Measurements from ENCODE around the gene VPS52. TPM values are rescaled to one million over a fixed set of nuclear protein-coding genes. Genes with fewer than 3 reads are reported as not detected.

Gene VPS52, protein sequence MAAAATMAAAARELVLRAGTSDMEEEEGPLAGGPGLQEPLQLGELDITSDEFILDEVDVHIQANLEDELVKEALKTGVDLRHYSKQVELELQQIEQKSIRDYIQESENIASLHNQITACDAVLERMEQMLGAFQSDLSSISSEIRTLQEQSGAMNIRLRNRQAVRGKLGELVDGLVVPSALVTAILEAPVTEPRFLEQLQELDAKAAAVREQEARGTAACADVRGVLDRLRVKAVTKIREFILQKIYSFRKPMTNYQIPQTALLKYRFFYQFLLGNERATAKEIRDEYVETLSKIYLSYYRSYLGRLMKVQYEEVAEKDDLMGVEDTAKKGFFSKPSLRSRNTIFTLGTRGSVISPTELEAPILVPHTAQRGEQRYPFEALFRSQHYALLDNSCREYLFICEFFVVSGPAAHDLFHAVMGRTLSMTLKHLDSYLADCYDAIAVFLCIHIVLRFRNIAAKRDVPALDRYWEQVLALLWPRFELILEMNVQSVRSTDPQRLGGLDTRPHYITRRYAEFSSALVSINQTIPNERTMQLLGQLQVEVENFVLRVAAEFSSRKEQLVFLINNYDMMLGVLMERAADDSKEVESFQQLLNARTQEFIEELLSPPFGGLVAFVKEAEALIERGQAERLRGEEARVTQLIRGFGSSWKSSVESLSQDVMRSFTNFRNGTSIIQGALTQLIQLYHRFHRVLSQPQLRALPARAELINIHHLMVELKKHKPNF
- 30.0 and 35.5 TPM in 2 replicates for total RNA-seq

DNA sequence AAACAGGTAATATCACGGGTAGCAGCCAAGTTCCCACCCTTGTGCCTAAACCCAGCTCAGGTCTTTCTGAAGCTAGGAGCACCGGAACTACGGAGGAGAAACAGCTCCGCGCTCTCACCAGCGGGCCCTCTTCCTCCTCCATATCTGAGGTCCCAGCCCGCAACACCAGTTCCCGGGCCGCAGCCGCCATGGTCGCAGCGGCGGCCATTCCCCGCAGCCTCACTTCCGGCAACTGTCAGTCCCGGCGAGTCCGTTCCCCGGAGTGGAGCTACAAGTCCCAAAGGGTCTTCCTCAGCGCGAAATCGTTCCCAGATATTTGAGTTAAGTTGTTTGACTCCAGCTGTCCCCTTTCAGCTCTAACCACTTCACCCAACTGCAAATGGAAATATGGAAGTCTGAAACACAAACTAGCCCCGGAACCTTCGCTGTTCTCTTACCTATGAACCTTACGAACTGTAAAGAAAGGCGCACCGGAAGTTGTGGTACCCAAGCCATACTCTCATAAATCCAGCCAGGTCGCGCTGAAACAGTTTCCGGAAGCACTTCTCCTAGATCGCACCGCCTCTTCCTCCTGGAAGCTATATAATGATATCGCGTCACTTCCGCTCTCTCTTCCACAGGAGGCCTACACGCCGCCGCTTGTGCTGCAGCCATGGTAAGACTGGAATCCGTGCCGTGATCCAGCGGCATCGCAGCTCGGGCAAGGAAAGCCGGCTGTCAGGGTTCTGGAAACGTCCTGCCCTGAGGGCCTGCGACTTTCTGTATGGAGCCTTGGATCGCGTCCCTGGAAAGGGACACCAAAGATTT is at the start of gene VPS52, which contains the start of gene RPS18:
TSS of gene VPS52 (minus strand) at position 409 of the 807 bp plus-strand sequence. CDS start at position 208, 201 bp downstream.
TSS of gene RPS18 (plus strand) at position 608 of the 807 bp plus-strand sequence. CDS start at position 653, 45 bp downstream.

GRCh38 chr6:33317669-33318425 is 46.2 kb upstream of the VPS52 start, which contains the start of gene ZBTB22:
ZBTB22 (minus strand) TSS chr6:33317744; CDS start chr6:33316916, 828 bp downstream.

GRCh38 chr6:33313709-33314514 is 42.2 kb upstream of the VPS52 start, which contains the start of gene TAPBP:
TAPBP (minus strand) TSS chr6:33314078; CDS start chr6:33314041, 37 bp downstream.

DNA sequence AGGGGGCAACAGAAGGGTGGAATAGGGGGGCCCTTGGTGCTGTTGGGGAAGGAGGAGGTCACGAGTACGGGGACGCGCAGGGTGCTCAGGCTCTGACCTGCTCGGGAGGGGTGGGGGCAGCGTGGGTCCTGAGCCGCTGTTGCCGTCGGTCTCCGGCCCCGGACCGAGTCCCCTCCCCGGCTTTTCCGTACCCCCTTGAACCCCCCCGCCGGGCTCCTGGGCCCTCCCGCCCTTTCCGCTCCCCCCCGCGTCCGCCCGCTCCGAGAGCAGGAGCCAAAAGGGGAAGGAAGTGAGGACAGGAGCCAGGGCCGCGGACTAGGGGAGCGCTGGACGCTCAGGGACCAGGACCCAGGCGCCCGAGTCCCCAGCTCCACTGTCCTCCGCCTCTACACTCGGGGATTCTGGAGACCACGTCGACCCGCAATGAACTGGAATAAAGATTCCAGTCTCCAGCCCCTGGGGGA is 27.1 kb upstream of the VPS52 start, which contains the start of gene RGL2:
TSS of gene RGL2 (minus strand) at position 170 of the 464 bp plus-strand sequence. CDS start 332 bp downstream, outside the sequence.

GRCh38 chr6:33288921-33289783 is 17.5 kb upstream of the VPS52 start, which contains the start of the genes PFDN6 and WDR46:
PFDN6 (plus strand) TSS chr6:33289601; CDS start chr6:33289857, 256 bp downstream.
WDR46 (minus strand) TSS chr6:33289239; CDS start chr6:33289170, 69 bp downstream.

DNA sequence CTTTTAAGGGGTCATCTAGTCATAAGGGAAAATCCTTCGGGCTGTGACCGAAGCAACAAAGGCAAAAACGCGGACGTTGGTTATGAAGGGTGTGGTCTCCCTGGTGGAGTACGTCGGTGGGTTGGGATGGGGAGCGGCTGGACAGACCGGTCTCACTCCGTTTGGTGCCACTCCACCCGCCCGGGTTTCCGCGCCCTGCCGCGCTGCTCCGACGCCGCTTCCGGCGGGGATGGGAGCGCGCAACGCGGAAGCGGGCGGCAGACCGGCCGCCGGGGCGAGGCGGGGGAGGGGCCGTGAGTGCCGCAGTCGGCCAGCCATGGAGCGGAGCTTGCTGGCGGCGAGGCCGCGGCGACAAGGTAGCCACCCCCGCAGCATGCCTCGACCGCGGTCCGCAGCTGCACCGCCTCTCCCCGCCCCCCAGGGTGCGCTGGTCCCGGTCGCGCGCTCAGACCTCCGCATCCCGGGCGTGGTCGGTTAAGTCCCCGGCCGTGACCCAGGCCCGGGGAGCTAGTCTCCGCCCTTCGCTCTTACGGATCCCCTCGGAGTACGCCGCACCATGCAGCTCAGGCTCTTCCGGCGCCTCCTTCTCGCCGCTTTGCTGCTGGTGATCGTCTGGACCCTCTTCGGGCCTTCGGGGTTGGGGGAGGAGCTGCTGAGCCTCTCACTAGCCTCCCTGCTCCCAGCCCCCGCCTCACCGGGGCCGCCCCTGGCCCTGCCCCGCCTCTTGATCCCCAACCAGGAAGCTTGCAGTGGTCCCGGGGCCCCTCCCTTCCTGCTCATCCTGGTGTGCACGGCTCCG is 5.4 kb upstream of the VPS52 start, which contains the start of gene B3GALT4:
TSS of gene B3GALT4 (plus strand) at position 260 of the 799 bp plus-strand sequence. CDS start at position 557, 297 bp downstream.

DNA sequence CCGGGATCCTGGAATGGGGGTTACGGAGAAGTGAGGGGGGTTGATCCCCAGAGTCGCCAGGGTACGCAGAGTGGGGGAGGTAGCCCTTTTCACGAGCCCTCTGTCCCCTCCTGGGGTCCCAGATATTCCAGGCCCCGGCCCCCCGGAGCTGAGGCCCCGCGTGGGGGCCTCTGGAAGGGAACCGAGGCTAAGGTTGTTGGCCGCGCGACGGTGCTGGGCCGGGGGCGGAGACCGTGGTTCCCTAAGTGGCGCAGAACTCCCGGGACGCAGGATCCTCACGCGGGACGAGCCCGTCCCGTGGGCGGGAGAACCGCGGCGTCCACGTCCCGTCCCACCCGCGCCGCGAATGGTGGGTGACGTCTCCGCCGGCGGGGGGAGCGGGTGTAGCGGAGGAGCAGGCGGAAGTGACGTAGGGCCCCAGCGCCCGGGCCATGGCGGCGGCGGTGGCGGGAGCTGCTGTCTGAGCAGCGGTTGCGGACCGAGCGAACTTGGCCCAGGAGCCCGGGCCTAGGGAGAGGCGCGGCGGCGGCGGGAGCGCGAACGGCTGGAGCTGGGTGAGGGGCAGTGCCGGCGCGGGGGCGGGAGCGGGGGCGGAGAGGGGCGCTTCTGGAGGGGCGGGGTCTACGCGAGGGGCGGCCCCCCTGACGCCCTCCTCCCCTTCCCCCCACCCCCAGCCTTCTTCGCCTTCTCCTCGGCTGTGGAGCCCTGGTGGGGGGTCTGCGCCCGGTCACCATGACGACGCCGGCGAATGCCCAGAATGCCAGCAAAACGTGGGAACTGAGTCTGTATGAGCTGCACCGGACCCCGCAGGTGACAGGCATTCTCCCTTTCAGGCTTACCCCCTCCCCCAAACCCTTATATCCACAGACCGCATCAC is 63.3 kb downstream of the VPS52 start, which contains the start of gene RING1:
TSS of gene RING1 (plus strand) at position 410 of the 877 bp plus-strand sequence. CDS start at position 733, 323 bp downstream.

DNA sequence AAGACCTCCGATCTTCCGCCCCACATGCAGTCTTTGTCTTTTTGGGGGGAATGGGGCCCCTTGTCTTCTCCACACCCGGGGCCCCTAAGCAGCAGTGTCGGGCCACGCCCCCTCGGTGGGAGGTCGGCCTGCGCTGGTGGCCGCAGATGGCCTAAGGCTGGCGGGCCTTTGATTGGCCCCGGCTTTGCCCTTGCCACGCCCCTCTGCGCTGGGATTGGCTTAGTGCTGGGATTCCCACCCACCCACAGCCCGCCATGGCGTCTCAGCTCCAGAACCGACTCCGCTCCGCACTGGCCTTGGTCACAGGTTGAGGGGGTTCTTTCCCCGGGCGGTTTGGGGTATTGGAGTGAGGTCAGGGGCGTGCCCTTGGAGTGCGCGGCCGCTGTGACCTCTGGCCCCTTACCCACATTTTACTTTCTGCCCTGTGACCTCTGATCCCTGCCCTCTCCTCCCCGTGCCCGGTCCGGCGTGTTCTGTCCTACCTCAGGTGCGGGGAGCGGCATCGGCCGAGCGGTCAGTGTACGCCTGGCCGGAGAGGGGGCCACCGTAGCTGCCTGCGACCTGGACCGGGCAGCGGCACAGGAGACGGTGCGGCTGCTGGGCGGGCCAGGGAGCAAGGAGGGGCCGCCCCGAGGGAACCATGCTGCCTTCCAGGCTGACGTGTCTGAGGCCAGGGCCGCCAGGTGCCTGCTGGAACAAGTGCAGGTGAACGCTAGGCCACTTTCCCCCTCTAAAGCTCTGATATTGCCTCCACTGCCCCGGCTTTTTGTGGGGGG is 67.1 kb downstream of the VPS52 start, which contains the start of gene HSD17B8:
TSS of gene HSD17B8 (plus strand) at position 241 of the 776 bp plus-strand sequence. CDS start at position 255, 14 bp downstream.

Other genes with a start within 250 kb of the VPS52 start
- 1.9 and 3.5 TPM in 2 replicates for gene HLA-DPA1, start 198.2 kb downstream of the VPS52 start, total RNA-seq
- 6.3 and 9.2 TPM in 2 replicates for gene HLA-DPB1, start 195.9 kb downstream of the VPS52 start, total RNA-seq
- 0.09 and 0.19 TPM in 2 replicates for gene COL11A2, start 79.4 kb downstream of the VPS52 start, total RNA-seq
- 18.3 and 20.6 TPM in 2 replicates for gene RXRB, start 71.2 kb downstream of the VPS52 start, total RNA-seq
- gene SLC39A7, start 71.0 kb downstream of the VPS52 start, total RNA-seq: 108 and 126 TPM in 2 replicates
- gene HSD17B8, start 67.2 kb downstream of the VPS52 start, total RNA-seq: 3.6 and 4.7 TPM in 2 replicates
- 17.6 and 23.9 TPM in 2 replicates for gene RING1, start 63.4 kb downstream of the VPS52 start, total RNA-seq
- 6,632 and 6,752 TPM in 2 replicates for gene RPS18, start 199 bp upstream of the VPS52 start, total RNA-seq
- 2.1 and 3.3 TPM in 2 replicates for gene B3GALT4, start 5.2 kb upstream of the VPS52 start, total RNA-seq
- 89.8 and 104 TPM in 2 replicates for gene WDR46, start 17.4 kb upstream of the VPS52 start, total RNA-seq
- gene PFDN6, start 17.7 kb upstream of the VPS52 start, total RNA-seq: 47.1 and 52.0 TPM in 2 replicates
- gene RGL2, start 27.1 kb upstream of the VPS52 start, total RNA-seq: 34.2 and 41.3 TPM in 2 replicates
- gene TAPBP, start 42.2 kb upstream of the VPS52 start, total RNA-seq: 33.2 and 55.3 TPM in 2 replicates
- 11.2 and 18.4 TPM in 2 replicates for gene ZBTB22, start 45.9 kb upstream of the VPS52 start, total RNA-seq
- 54.9 and 68.0 TPM in 2 replicates for gene DAXX, start 51.1 kb upstream of the VPS52 start, total RNA-seq
- gene KIFC1, start 119.9 kb upstream of the VPS52 start, total RNA-seq: 8.0 and 25.3 TPM in 2 replicates
- 7.6 and 12.4 TPM in 2 replicates for gene PHF1, start 139.1 kb upstream of the VPS52 start, total RNA-seq
- 46.1 and 59.4 TPM in 2 replicates for gene CUTA, start 146.2 kb upstream of the VPS52 start, total RNA-seq
- gene SYNGAP1, start 148.2 kb upstream of the VPS52 start, total RNA-seq: 1.6 and 2.2 TPM in 2 replicates
- gene ZBTB9, start 182.7 kb upstream of the VPS52 start, total RNA-seq: 5.5 and 5.9 TPM in 2 replicates